ENCODE measurements around the gene ACSS3. TPM values are rescaled to one million over a fixed set of nuclear protein-coding genes. Genes with fewer than 3 reads are reported as not detected.

Gene ACSS3
- total RNA-seq, 1 donor from 2014 or later = 35.9 TPM

- Histone ChIP-seq H3K27me3 (no peaks in the 10 kb centered on the region), H3K36me3 (peaks cover 12% of the 10 kb centered on the region), H3K4me1 (no peaks in the 10 kb centered on the region), H3K4me3 (no peak overlapping the region), H3K27ac (no peak overlapping the region), H3K9me3 (no peaks in the 10 kb centered on the region)
- no peak for DNase-seq
- intact Hi-C loops (cut with DNase I) = no loop called here
- TF ChIP-seq, protein P1, sequence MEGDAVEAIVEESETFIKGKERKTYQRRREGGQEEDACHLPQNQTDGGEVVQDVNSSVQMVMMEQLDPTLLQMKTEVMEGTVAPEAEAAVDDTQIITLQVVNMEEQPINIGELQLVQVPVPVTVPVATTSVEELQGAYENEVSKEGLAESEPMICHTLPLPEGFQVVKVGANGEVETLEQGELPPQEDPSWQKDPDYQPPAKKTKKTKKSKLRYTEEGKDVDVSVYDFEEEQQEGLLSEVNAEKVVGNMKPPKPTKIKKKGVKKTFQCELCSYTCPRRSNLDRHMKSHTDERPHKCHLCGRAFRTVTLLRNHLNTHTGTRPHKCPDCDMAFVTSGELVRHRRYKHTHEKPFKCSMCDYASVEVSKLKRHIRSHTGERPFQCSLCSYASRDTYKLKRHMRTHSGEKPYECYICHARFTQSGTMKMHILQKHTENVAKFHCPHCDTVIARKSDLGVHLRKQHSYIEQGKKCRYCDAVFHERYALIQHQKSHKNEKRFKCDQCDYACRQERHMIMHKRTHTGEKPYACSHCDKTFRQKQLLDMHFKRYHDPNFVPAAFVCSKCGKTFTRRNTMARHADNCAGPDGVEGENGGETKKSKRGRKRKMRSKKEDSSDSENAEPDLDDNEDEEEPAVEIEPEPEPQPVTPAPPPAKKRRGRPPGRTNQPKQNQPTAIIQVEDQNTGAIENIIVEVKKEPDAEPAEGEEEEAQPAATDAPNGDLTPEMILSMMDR (IDR thresholded peaks at IDR 0.05) = no peak
- ATAC-seq = no peak
Observed at GRCh38 chr12:81203671-81204204, 125.9 kb downstream of the ACSS3 start.

DNA sequence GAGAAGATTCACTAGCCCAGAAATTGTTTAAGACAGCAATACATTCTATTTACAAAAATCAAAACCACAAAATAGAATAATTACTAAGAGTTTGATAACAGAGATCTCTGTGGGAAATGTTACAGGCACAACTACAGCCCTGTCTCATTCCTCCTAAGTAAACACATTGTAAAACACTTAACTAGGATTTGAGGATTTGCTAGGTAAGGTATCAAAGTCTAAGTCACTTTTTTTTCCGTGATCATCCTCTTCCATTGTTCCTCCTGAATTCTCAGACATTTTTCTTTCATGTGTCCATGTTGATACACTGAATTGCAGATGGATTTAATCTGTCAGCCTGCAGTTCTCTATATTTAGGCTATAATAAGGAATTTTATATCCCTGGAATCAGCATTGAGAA lies 127.5 kb downstream of the ACSS3 start:
- Histone ChIP-seq H3K9me3 (no peaks in the 10 kb centered on the region), H3K4me3 (no peak overlapping the region), H3K27me3 (no peaks in the 10 kb centered on the region), H3K36me3 (no peaks in the 10 kb centered on the region), H3K4me1 (peaks cover 5% of the 10 kb centered on the region), H3K27ac (no peak overlapping the region)
- ATAC-seq (no peak), DNase-seq (no peak)
- TF ChIP-seq, protein P1 (IDR thresholded peaks at IDR 0.05) = no peak
- intact Hi-C loops (cut with DNase I) = no loop called here

DNA sequence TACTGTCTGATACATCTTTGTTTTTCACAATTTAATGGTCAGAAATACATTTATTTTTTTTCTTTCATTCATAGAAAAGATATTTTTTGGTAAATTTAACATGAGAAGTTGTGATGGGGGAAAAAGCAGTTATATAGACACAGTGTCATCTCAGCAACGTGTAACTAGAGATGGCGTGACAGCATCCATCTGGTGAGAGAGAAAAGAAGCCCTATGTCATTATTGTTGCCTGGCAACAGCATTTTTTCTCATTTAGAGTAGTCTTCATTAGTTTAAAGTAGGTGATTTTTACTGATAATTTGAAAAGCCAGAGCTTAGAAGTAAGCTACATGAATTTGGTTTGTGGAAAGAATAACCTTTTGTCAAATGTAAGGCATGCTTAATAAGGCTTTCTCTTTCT lies 128.6 kb downstream of the ACSS3 start:
- DNase-seq = no peak
- Histone ChIP-seq H3K4me1 (peaks cover 5% of the 10 kb centered on the region), H3K27me3 (no peaks in the 10 kb centered on the region), H3K27ac (no peak overlapping the region), H3K4me3 (no peak overlapping the region), H3K9me3 (no peaks in the 10 kb centered on the region), H3K36me3 (no peaks in the 10 kb centered on the region)
- TF ChIP-seq, protein P1 (IDR thresholded peaks at IDR 0.05) = no peak
- ATAC-seq = no peak
- intact Hi-C loops (cut with DNase I) = no loop called here

GRCh38 chr12:81207173-81207572 lies 129.3 kb downstream of the ACSS3 start:
- no peak for DNase-seq
- ATAC-seq = no peak
- H3K4me1 ChIP-seq = peaks cover 5% of the 10 kb centered on the region
- no peak overlapping the region for H3K27ac ChIP-seq
- no peaks in the 10 kb centered on the region for H3K36me3 ChIP-seq
- H3K4me3 ChIP-seq = no peak overlapping the region
- intact Hi-C loops (cut with DNase I) = no loop called here
- TF ChIP-seq, protein P1 (IDR thresholded peaks at IDR 0.05) = no peak
- H3K27me3 ChIP-seq = no peaks in the 10 kb centered on the region
- no peaks in the 10 kb centered on the region for H3K9me3 ChIP-seq

DNA sequence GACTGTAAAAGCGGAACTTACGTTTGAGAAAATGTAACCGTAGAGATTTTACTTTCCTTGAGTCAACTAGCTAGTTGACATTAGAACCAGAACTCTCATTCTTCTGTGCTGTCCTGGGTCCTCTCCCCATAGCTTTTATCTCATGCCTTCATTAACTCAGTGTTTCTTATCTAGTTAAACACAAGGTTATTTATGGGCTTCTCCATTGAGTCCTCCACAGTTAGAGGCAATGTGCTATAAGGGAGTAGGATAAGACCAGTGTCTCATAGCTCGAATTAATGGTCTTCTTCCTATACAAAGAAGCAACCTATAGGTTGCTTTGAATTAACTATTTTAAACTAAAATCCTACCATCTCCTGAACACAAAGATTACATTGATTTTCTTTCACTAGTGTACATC lies 129.8 kb downstream of the ACSS3 start:
- DNase-seq = no peak
- no peaks in the 10 kb centered on the region for H3K27me3 ChIP-seq
- H3K4me1 ChIP-seq = peaks cover 5% of the 10 kb centered on the region

More for the DNA sequence above, 129.8 kb downstream of the ACSS3 start:
- ATAC-seq = no peak
- Histone ChIP-seq H3K4me3 (no peak overlapping the region), H3K27ac (no peak overlapping the region), H3K36me3 (no peaks in the 10 kb centered on the region), H3K9me3 (no peaks in the 10 kb centered on the region)
- TF ChIP-seq, protein P1 (IDR thresholded peaks at IDR 0.05) = no peak
- intact Hi-C loops (cut with DNase I) = no loop called here

Measured in upper lobe of right lung (tissue), 1 donor.